GM18873 (cell line): Measurements from ENCODE around the gene CENATAC.
"Not testable (repeated sequence)": the region's sequence is repeated elsewhere in the genome, so short reads cannot be mapped to it uniquely, and the experiment has no call there.

Source experiments
- ATAC-seq: cut with Tn5 transposase; IDR thresholded peaks from one replicate; pipeline ENCODE4 v1.9.1; 2021; ENCODE audit warnings: mild to moderate bottlenecking, moderate library complexity, moderate number of reproducible peaks; ENCODE audit not compliant: unreplicated experiment, low FRiP score

Gene CENATAC

DNA sequence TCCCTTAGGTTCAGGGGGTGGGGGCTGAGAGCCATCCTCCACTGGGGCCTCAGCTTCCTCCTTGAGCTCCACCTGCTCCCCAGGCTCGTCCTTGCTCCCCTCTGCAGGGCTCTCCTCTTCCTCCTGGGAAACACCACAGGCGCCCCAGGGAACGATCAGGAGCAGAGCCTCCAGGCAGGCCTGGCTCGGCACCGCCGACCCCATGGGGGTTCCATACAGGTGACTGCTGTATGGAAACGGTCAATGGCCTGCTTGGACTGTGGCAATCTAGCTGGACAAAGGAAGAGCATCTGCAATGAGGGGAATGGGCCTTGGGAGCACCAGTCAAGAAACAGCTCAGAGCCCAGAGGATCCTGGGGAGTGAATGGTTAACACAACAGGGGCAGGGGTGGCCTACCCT lies 51.1 kb downstream of the CENATAC start:
- no peak for ATAC-seq

DNA sequence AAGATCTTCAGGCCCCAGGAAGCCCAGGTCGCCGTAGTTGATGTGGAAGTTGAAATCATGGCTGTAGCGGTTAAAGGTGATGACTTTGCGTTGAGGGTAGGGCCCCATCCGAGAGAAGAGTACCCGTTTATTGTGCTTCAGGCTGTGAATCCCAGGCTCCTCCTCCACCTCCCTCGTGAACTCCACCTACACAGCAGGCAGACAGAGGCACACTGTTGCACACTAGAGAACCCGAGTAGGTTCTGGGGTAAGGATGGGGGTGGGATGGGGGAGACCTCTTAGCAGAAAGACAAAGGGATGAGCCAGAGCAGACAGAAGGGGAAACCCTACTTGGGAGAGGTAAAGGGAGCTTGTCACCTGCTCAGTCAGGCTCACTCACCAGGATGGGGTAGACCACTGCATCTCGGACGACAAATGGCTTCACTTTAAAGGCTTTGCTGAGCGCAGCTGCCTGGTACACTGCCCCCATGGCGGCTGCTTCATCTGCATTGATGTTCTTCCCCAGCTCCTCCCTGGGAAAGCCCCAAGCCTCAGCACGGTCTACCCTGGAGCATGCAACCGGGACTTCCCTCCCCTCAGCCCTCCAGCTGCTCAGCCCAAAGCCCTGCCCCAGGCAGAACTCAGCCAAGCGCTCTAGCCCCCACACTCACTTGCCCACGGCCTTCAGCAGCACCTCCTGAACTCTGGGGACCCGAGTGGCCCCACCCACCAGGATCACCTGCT lies 53.7 kb downstream of the CENATAC start:
- ATAC-seq: no peak

DNA sequence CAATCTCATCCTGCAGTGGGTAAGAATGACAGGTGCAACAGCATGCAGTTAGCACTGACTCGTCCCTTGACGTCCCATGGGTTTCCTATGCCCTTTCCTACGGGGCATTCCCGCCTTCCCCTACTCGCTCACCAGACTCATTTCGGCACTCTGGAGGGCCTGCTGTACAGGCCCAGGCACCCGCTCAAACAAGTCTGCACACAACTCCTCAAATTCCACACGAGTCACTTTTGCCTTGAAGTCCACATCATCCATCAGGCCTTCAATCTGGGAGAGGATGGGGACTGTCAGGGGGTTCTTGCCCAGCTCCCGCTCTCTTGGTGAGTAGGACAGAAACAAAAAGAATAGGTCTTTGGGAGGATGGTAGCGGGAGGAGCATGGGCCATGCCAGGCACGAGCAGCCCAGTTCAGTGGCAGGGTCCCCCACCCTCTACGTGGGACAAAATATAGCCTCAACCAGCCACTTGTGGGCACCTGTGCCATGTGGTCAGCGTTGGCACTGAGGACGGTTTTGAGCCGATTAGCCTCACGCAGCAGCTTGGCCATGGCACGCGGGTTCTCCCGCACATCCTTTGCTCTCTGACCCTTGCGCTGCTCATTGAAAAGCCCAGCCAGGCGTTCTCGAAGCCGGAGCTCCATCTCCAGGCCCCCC lies 54.4 kb downstream of the CENATAC start:
- no peak for ATAC-seq

GRCh38 chr11:119054418-119054817 lies 56.5 kb downstream of the CENATAC start:
- no peak for ATAC-seq

- no peak for ATAC-seq
Measured at GRCh38 chr11:119055901-119056300, 58.0 kb downstream of the CENATAC start.

DNA sequence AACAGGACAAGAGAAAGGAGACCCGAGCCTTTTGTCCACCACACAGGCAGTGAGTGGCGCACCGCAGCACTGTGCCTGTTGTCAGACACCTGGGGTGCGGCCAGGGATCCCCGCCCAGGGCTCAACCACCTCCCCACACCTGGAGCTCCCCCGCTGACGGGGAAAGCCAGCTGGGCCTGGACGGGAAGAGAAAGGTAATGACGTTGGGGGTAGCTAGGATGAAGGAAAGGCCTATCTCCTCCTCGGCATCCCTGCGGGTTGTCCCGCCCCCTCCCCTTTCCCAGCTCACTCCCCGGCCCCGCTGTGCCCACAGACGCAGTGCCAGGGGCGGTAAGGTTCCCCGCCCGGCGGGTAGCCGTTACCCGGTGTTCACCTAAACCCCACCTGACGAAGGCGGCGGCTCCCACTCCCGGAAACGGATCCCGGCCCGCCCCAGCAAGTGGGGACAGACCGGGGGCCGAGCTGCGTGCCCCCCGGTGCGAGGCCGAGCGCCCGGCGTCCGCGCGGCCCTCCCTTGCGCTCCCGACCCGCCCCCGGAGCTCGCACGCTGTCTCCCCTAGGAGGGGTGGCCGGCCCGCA lies 58.6 kb downstream of the CENATAC start:
- ATAC-seq: peak; percentile 3

DNA sequence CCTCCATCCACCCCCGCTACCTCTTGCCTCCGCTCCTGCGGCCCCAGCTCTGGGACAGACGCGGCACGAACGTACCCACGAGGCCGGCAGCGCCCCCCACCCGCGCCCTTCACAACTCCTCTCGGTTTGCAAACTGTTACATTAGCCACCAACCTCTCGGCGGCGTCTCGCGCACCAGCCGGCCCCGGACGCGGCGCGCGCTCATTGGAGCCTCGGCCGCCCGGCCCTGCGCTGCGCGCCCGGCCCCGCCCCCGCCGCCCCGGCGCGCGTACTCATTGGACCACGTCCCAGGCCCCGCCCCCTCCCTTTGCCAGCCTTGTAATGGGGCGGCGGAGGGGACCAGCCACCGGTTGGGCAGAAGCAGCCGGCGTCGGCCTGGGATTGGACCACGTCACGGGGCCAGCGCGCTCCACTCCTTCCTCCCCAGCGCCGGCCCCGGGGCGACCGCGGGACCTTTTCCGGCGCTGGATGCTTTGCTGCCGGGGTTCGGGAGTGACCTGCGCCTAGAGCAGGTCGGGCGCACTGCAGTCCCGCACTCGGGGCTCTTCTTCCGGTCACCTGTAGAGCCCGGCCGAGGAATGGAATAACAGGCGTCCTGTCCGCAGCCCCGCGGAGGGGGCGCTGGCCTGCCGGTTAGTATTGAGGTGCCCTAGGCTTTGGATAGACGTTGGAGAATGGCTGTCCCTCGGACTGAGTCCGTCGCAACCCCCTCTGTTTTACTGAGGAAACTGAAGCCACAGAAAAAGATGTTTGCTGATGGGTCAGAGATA lies 59.2 kb downstream of the CENATAC start, which contains the start of gene HYOU1:
HYOU1 (minus strand) TSS at position 206 of the 770 bp plus-strand sequence. CDS start 1,045 bp downstream, outside the sequence.
- ATAC-seq: peak; percentile 75

GRCh38 chr11:119059128-119059527 lies 61.2 kb downstream of the CENATAC start:
- ATAC-seq: not testable (repeated sequence)

GRCh38 chr11:119061256-119061655 lies 63.3 kb downstream of the CENATAC start:
- ATAC-seq: no peak

GRCh38 chr11:119062779-119063178 lies 64.8 kb downstream of the CENATAC start:
- ATAC-seq: no peak

GRCh38 chr11:119065369-119065768 lies 67.4 kb downstream of the CENATAC start:
- no peak for ATAC-seq
